Upper lobe of left lung (tissue), 4 donors: ENCODE results near the gene SCAF4.
"Not testable (repeated sequence)": the region's sequence is repeated elsewhere in the genome, so short reads cannot be mapped to it uniquely, and the experiment has no call there.

ENCODE experiments used
- CTCF ChIP-seq, 6 experiments: fragments of 450-650 bp in 4 of 6; fragments of 200-600 bp in 2 of 6; sonication (generic) in 2 of 6; IDR thresholded peaks; one replicate each; pipeline ENCODE4 v1.5.1; 2016 to 2019; ENCODE audit warnings: antibody characterized with exemption in 6 of 6
- POLR2AphosphoS5 ChIP-seq, 2 donors: sonication (generic); formaldehyde crosslinking; IDR thresholded peaks; one replicate each; pipeline ENCODE4 v1.5.1; 2017; ENCODE audit warnings: antibody characterized with exemption in 2 of 2

DNA sequence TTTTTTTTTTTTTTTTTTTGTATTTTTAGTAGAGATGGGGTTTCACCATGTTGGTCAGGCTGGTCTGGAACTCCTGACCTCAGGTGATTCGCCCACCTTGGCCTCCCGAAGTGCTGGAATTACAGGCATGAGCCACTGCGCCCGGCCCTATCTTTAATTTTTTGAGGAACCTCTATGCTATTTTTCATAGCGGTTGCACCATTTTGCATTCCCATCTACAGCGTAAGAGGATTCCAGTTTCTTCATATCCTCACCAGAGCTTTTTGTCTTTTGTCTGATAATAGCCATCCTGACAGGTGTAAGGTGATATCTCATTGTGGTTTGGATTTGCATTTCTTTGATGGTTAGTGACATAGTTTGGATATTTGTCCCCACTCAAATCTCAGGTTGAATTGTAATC, 100.0 kb downstream of the SCAF4 start:
- not testable (repeated sequence) for TF ChIP-seq CTCF, POLR2AphosphoS5 (IDR thresholded peaks at IDR 0.05)
